CD8-positive, alpha-beta memory T cell (primary cell): ENCODE measurements around the gene CEND1. TPM values are rescaled to one million over a fixed set of nuclear protein-coding genes. Genes with fewer than 3 reads are reported as not detected.

Source experiments
- CTCF ChIA-PET: fragments of 350-600 bp; sonication (Branson Sonifier 250); formaldehyde crosslinking; loops from one replicate; lab custom pipeline; 2021; ENCODE audit warnings: antibody characterized with exemption; lab: Charles Lee
- POLR2A ChIA-PET: fragments of 350-600 bp; sonication (Branson Sonifier 250); formaldehyde crosslinking; loops from one replicate; lab custom pipeline; 2021; ENCODE audit warnings: antibody characterized with exemption; lab: Charles Lee
- DNase-seq, 5 donors: peaks; one replicate each; pipeline versions ENCODE4 v3.0.0 to v3.0.0-alpha.2; 2020 to 2022; ENCODE audit warnings: mixed read lengths in 1 of 5
- H3K27ac ChIP-seq: one replicate; pipeline ENCODE4 v1.7.0; 2013; ENCODE audit warnings: low read depth, mild to moderate bottlenecking, low read length, moderate library complexity
- H3K27me3 ChIP-seq: 2 replicates; pipeline ENCODE4 v1.7.0; 2013; ENCODE audit warnings: low read length, mild to moderate bottlenecking; ENCODE audit not compliant: insufficient read depth, poor library complexity, severe bottlenecking
- H3K36me3 ChIP-seq: 2 replicates; pipeline ENCODE4 v1.7.0; 2013; ENCODE audit warnings: mild to moderate bottlenecking, low read length, moderate library complexity; ENCODE audit not compliant: insufficient read depth
- H3K4me1 ChIP-seq: 2 replicates; pipeline ENCODE4 v1.7.0; 2013; ENCODE audit warnings: mild to moderate bottlenecking, low read length, moderate library complexity; ENCODE audit not compliant: insufficient read depth
- H3K4me3 ChIP-seq: 2 replicates; pipeline ENCODE4 v1.7.0; 2013; ENCODE audit warnings: mild to moderate bottlenecking, low read length
- H3K9me3 ChIP-seq: 2 replicates; pipeline ENCODE4 v1.7.0; 2013; ENCODE audit warnings: mild to moderate bottlenecking, low read length
- H3K27ac Mint-ChIP-seq, 8 donors: one replicate each; pipeline ENCODE4 v1.8.0; 2020 to 2021; ENCODE audit warnings: mixed read lengths in 8 of 8, mild to moderate bottlenecking in 6 of 8, inconsistent platforms in 3 of 8, moderate library complexity in 3 of 8
- H3K27me3 Mint-ChIP-seq, 2 donors: one replicate each; pipeline ENCODE4 v1.8.0; 2020 to 2021; ENCODE audit warnings: mixed read lengths in 2 of 2, mild to moderate bottlenecking in 1 of 2, moderate library complexity in 1 of 2
- H3K36me3 Mint-ChIP-seq, 3 donors: one replicate each; pipeline ENCODE4 v1.8.0; 2020 to 2021; ENCODE audit warnings: mixed read lengths in 3 of 3, inconsistent platforms in 1 of 3, mild to moderate bottlenecking in 1 of 3
- H3K4me1 Mint-ChIP-seq, 3 donors: one replicate each; pipeline ENCODE4 v1.8.0; 2020 to 2021; ENCODE audit warnings: mixed read lengths in 3 of 3, inconsistent platforms in 1 of 3, mild to moderate bottlenecking in 1 of 3
- H3K4me3 Mint-ChIP-seq, 7 donors: one replicate each; pipeline ENCODE4 v1.8.0; 2020 to 2021; ENCODE audit warnings: mixed read lengths in 7 of 7, mild to moderate bottlenecking in 6 of 7, moderate library complexity in 4 of 7, inconsistent platforms in 2 of 7
- H3K9me3 Mint-ChIP-seq, 5 donors: one replicate each; pipeline ENCODE4 v1.8.0; 2020 to 2022; ENCODE audit warnings: mixed read lengths in 5 of 5, mild to moderate bottlenecking in 3 of 5, moderate library complexity in 2 of 5, inconsistent platforms in 1 of 5
- polyA plus RNA-seq: library from polyadenylated mRNA; unstranded; fragments of 300-500 nt; fragmentation: Illumina TruSeq; gene quantifications from one replicate; pipeline ENCODE4 v1.2.3, GENCODE V29; 2021
- total RNA-seq, 2 experiments: library from RNA; stranded (reverse); gene quantifications; one replicate each; pipeline ENCODE4 v1.2.3, GENCODE V29; 2021

The CEND1 gene
- total and polyA plus RNA-seq, 3 experiments from 2014 or later = 0.13 to 2.6 (median 2.1) TPM

- ChIA-PET CTCF (no interaction called here), POLR2A (interaction anchor here (0.5 kb wide), 1 partner anchor 16 kb away, joined by 3 read pairs; no protein-coding TSS in a partner anchor)
- no peaks in the 10 kb centered on the region for H3K9me3 Mint-ChIP-seq
- peak overlapping the region; percentile 68 to 85 (median 71) for H3K4me3 Mint-ChIP-seq
- H3K36me3 Mint-ChIP-seq = peaks cover 0 to 26% (median 4%) of the 10 kb centered on the region in 3 donors
- Histone ChIP-seq H3K27ac (peak overlapping the region; percentile 24), H3K4me1 (peaks cover 37% of the 10 kb centered on the region), H3K9me3 (no peaks in the 10 kb centered on the region), H3K4me3 (peak overlapping the region; percentile 37), H3K27me3 (peaks cover 20% of the 10 kb centered on the region), H3K36me3 (no peaks in the 10 kb centered on the region)
- peaks cover 4 to 51% (median 14%) of the 10 kb centered on the region in 3 donors for H3K4me1 Mint-ChIP-seq
- H3K27me3 Mint-ChIP-seq = peaks cover 9 to 19% of the 10 kb centered on the region in 2 donors
- DNase-seq = no peak
- H3K27ac Mint-ChIP-seq = peak overlapping the region in 1 of 8 donors; percentile 77
Measured at GRCh38 chr11:826836-827145, 36.9 kb upstream of the CEND1 start.

GRCh38 chr11:826227-826621, 36.3 kb upstream of the CEND1 start:
- peaks cover 0 to 30% (median 4%) of the 10 kb centered on the region in 3 donors for H3K36me3 Mint-ChIP-seq
- Histone ChIP-seq H3K27ac (peak overlapping the region; percentile 24), H3K4me3 (no peak overlapping the region), H3K36me3 (no peaks in the 10 kb centered on the region), H3K27me3 (peaks cover 20% of the 10 kb centered on the region), H3K4me1 (peaks cover 40% of the 10 kb centered on the region), H3K9me3 (no peaks in the 10 kb centered on the region)
- peaks cover 9 to 19% of the 10 kb centered on the region in 2 donors for H3K27me3 Mint-ChIP-seq
- no peaks in the 10 kb centered on the region for H3K9me3 Mint-ChIP-seq
- ChIA-PET CTCF (no interaction called here), POLR2A (interaction anchor here (0.5 kb wide), 2 partner anchors 15 to 70 kb away, joined by 3 to 5 read pairs; no protein-coding TSS in a partner anchor)
- H3K4me3 Mint-ChIP-seq = peak overlapping the region; percentile 68 to 85 (median 71)
- peaks cover 5 to 49% (median 11%) of the 10 kb centered on the region in 3 donors for H3K4me1 Mint-ChIP-seq
- DNase-seq = no peak
- peak overlapping the region in 1 of 8 donors; percentile 66 for H3K27ac Mint-ChIP-seq

- POLR2A ChIA-PET = interaction anchor here (0.5 kb wide), 1 partner anchor 69 kb away, joined by 5 read pairs; no protein-coding TSS in a partner anchor
Measured at GRCh38 chr11:825366-826226, 35.7 kb upstream of the CEND1 start.

GRCh38 chr11:824942-825341, 35.1 kb upstream of the CEND1 start:
- Histone ChIP-seq H3K36me3 (no peaks in the 10 kb centered on the region), H3K27ac (no peak overlapping the region), H3K9me3 (no peaks in the 10 kb centered on the region), H3K27me3 (peaks cover 20% of the 10 kb centered on the region), H3K4me1 (peaks cover 39% of the 10 kb centered on the region), H3K4me3 (no peak overlapping the region)
- no peak overlapping the region for H3K27ac Mint-ChIP-seq
- no peak for DNase-seq
- no peak overlapping the region for H3K4me3 Mint-ChIP-seq
- peaks cover 9 to 19% of the 10 kb centered on the region in 2 donors for H3K27me3 Mint-ChIP-seq
- CTCF ChIA-PET = interaction anchor here (0.6 kb wide), 1 partner anchor 224 kb away, joined by 3 read pairs; no protein-coding TSS in a partner anchor
- POLR2A ChIA-PET = no interaction called here
- H3K36me3 Mint-ChIP-seq = peaks cover 0 to 36% (median 4%) of the 10 kb centered on the region in 3 donors
- H3K4me1 Mint-ChIP-seq = peaks cover 10 to 49% (median 17%) of the 10 kb centered on the region in 3 donors
- H3K9me3 Mint-ChIP-seq = no peaks in the 10 kb centered on the region

More at GRCh38 chr11:825366-826226, 35.7 kb upstream of the CEND1 start:
- Mint-ChIP-seq H3K9me3 (no peaks in the 10 kb centered on the region), H3K4me3 (no peak overlapping the region), H3K36me3 (peaks cover 0 to 34% (median 4%) of the 10 kb centered on the region in 3 donors), H3K27ac (no peak overlapping the region), H3K4me1 (peaks cover 10 to 50% (median 17%) of the 10 kb centered on the region in 3 donors), H3K27me3 (peaks cover 9 to 19% of the 10 kb centered on the region in 2 donors)
- Histone ChIP-seq H3K27ac (no peak overlapping the region), H3K4me1 (peaks cover 40% of the 10 kb centered on the region), H3K27me3 (peaks cover 20% of the 10 kb centered on the region), H3K4me3 (no peak overlapping the region), H3K9me3 (no peaks in the 10 kb centered on the region), H3K36me3 (no peaks in the 10 kb centered on the region)
- DNase-seq = no peak
- CTCF ChIA-PET = interaction anchor here (0.6 kb wide), 1 partner anchor 224 kb away, joined by 3 read pairs; no protein-coding TSS in a partner anchor

GRCh38 chr11:824292-824880, 34.5 kb upstream of the CEND1 start:
- Mint-ChIP-seq H3K4me1 (peaks cover 10 to 44% (median 17%) of the 10 kb centered on the region in 3 donors), H3K4me3 (no peak overlapping the region), H3K9me3 (no peaks in the 10 kb centered on the region), H3K27ac (no peak overlapping the region), H3K27me3 (peaks cover 9 to 15% of the 10 kb centered on the region in 2 donors), H3K36me3 (peaks cover 0 to 37% (median 4%) of the 10 kb centered on the region in 3 donors)
- CTCF ChIA-PET = no interaction called here
- no peaks in the 10 kb centered on the region for H3K36me3 ChIP-seq
- H3K4me1 ChIP-seq = peaks cover 33% of the 10 kb centered on the region
- peaks cover 16% of the 10 kb centered on the region for H3K27me3 ChIP-seq
- no peak overlapping the region for H3K4me3 ChIP-seq
- H3K27ac ChIP-seq = no peak overlapping the region
- POLR2A ChIA-PET = interaction anchor here (0.6 kb wide), 1 partner anchor 16 kb away, joined by 3 read pairs; no protein-coding TSS in a partner anchor
- DNase-seq = no peak
- no peaks in the 10 kb centered on the region for H3K9me3 ChIP-seq

- Mint-ChIP-seq H3K4me1 (peaks cover 10 to 38% (median 14%) of the 10 kb centered on the region in 3 donors), H3K36me3 (peaks cover 0 to 37% (median 4%) of the 10 kb centered on the region in 3 donors), H3K9me3 (no peaks in the 10 kb centered on the region), H3K27me3 (peaks cover 9 to 10% of the 10 kb centered on the region in 2 donors), H3K27ac (peak overlapping the region in 2 of 8 donors; percentile 33 to 69), H3K4me3 (no peak overlapping the region)
- Histone ChIP-seq H3K36me3 (no peaks in the 10 kb centered on the region), H3K27ac (no peak overlapping the region), H3K4me1 (peaks cover 32% of the 10 kb centered on the region), H3K9me3 (no peaks in the 10 kb centered on the region), H3K27me3 (peaks cover 9% of the 10 kb centered on the region), H3K4me3 (no peak overlapping the region)
- POLR2A ChIA-PET = interaction anchor here (0.6 to 1.1 kb wide), 2 partner anchors 13 to 15 kb away, joined by 3 read pairs; no protein-coding TSS in a partner anchor
- no peak for DNase-seq
- CTCF ChIA-PET = interaction anchor here (1.7 kb wide), 1 partner anchor 15 kb away, joined by 5 read pairs; no protein-coding TSS in a partner anchor
Measured at GRCh38 chr11:823441-824291, 33.8 kb upstream of the CEND1 start.
